T47D (cell line): ENCODE data around the gene EPB41L4B.

Experiments used
- DNase-seq, 2 experiments: peaks; one replicate each; pipeline versions ENCODE4 v3.0.0 to v3.0.0-alpha.2; 2011 to 2012; ENCODE audit warnings: low read depth in 1 of 2, low spot score in 1 of 2
- JUND ChIP-seq: IDR thresholded peaks from 2 replicates; pipeline ENCODE4 v1.6.1; 2012; ENCODE audit warnings: low read depth
- in situ Hi-C: cut with HindIII; loops from 2 replicates; pipeline ENCODE4 v1.10.0; 2016; ENCODE audit warnings: low sequenced_read_pairs, low pct_unique_long_range_greater_than_20kb

The EPB41L4B gene

DNA sequence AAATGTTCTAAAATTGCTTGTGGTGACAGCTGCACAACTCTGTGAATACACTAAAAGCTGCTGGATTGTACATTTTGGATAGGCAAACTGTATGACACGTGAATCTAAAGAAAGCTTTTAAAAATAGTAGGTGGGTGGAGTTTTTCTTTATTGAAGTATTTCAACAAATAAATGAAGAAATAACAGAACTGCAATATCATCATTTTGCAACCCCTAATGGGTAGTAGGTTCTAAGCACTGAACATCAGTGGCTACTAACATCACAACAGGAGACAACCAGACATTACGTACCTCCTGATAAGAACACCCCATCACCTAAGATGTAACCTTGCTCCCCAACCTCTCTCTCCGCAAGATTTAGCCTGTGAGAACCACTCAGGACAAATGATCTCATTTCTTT is 38.6 kb downstream of the EPB41L4B start:
- in situ Hi-C loops: no loop called here
- no peak for DNase-seq
- TF ChIP-seq JUND: no peak

DNA sequence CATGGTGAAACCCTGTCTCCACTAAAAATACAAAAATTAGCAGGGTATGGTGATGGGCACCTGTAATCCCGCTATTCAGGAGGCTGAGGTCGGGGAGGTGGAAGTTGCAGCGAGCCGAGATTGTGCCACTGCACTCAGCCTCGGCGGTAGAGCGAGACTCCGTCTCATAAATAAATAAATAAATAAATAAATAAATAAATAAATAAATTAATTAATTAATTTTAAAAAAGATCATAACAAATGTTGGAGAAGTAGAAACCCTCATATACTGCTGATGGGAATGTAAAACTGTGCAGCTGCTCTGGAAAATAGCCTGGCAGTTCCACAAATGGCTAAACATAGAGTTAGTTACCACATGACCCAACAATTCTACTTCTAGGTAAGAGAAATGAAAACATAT is 39.3 kb downstream of the EPB41L4B start:
- TF ChIP-seq JUND: no peak
- DNase-seq: no peak

DNA sequence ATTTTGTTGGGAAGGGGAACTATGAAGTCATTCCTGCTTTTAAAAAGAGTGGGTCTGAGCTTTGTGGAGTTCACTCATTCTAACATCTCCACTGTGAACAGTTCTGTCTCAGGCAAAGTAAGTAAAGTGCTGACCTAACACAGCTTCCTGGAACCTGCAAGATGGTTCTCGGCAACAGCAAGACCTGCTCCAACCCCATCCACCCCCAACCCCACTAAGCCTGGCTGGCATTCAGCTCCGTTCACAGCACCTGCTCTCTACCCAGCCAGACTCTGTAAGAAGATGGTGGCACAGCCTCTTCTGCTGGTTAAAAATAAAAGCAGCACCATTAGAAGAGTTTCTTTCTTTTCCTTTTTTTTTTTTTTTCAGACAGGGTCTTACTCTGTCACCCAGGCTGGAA is 42.0 kb downstream of the EPB41L4B start:
- TF ChIP-seq JUND: no peak
- in situ Hi-C loops: no loop called here
- no peak for DNase-seq

More for the DNA sequence above, 39.3 kb downstream of the EPB41L4B start:
- in situ Hi-C loops: no loop called here

DNA sequence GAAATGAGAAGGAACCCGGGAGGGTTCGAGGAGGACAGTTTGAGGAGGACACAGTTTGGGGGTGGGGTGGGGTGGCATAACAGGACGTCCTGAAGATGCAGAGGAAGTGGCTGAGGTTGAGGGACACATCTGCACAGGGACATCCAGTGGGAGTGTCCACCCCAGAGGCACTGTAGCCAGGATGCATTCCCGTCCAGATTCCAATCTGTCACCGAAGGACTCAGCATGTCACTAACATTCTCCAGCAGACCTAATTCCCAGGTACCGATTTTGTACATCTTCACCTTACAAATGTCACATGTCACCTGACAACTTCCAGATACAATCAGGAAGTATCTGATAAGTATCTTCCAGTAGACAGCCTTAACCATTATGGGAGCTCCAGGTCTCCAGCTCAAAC is 42.6 kb downstream of the EPB41L4B start:
- in situ Hi-C loops: no loop called here
- no peak for DNase-seq
- TF ChIP-seq JUND: no peak

DNA sequence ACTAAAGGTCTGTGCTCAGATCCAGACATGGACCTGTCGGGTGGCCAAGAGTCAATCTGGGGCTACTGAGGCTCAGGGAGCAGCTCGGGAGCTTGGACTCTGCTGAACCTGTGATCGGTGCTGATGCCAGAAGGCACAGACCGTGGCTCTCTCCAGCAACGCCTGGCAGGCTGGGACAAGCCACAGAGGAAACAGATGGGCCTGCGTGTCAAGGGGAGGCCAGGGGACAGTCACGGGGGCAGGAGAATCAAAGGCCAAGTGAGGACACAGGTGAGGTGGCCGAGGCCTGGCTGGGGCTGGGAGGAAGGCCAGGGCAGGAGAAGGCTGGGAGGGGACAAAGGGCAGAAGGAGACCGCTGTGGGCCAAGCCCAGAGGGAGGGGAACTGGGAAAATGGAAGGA is 43.4 kb downstream of the EPB41L4B start:
- no peak for DNase-seq
- in situ Hi-C loops: no loop called here
- no peak for TF ChIP-seq JUND

DNA sequence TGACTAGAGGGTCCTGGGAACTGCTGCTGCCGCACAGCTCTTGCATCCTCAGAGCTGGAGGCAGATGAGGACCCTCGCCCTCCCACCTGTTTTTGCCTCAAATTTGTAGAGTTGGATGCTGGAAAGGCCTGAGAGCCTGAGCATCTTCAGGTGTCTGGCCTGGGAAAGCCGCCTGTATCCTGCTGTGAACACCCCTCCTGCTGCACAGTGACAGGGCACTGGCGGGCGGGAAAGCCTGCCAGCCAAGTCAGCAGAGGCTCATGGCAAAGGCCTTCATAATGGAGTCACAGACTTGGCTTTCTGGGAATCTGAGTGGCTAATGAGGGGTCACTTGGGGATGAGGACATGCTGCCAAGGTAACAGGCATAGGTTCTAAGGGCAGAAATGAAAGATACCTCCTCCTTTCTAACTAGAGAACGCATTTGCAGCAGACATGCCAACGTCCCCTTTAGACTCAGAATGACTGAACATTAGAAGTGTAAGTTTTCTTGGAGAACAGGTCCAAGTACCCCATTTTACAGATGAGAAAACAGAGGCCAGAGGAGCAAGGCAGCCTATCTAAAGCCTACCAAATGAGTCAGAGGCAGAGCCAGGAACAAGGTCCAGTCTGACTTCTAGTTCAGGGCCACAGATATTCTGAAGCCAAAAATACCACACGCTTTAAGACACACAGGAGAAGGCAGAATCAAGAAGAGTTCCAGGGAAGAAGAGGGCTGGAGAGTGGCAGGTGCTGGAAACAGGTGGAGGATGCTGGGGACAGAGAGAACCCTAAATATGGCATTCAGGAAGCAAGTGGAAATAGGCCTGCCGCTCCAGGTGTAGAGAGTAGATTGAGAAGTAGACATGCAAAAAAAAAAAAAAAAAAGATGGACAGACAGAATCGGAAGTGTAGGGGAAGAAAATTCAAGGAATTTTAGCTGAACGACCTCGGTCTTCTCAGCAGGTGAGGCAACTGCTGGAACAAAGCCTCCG is 44.1 kb downstream of the EPB41L4B start:
- no peak for DNase-seq
- in situ Hi-C loops: no loop called here
- no peak for TF ChIP-seq JUND

DNA sequence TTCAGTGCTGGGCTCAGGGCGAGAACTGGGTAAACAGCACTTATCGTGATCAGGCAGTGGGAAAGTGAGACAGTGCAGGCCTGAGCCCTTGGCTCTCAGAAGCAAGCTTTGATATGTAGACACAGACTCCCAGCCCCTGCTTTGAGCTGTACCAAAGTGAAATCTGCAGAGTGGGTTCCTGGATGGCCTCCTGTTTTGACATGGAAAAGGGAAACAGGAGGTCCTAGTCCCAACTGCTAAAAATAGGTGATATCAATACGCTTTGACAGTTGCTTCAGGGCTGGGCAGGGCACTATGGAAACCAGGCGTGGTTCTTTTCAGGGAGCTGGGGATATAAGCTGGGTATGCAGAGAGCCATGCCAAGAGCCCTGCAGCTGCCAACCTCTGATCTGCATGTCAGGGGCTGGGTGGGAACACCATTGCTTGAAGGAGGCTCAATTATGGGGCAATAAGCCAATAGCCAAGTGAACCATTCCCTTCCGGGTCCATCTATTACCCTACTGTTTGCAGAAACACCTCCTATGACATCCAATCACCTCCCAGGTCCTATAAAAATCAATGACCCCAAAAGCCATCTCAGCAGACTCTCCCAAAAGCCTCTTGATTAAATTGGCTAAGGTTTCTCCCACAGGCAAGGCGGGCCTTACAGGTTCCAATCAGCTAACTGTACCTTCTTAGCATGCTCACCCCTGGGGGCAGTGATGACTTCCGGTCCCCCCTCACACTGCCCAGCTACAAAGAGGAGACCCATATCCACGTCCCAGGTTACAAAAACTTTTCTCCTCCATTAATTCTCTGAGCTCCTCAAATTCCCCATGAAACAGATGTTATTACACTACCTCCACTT is 45.8 kb downstream of the EPB41L4B start:
- in situ Hi-C loops: no loop called here
- TF ChIP-seq JUND: no peak

DNA sequence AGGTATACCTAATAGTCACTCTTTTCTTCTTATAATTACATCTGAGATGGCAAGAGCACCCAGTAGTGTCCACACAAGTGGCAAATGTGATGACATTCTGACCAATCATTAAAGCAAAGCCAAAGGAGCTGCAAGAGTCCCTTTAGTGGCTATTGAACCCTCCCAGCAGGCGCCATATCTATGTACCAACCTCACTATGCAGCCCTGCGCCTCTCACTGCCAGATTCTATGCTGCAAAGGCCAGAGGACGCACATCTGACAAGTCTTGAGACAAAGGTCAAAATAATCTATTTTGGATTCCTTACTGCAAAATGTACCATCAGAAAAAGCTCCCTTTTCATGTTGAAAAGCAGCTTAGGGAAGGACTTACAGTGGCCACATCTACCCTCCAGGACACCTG is 47.0 kb downstream of the EPB41L4B start:
- no peak for DNase-seq
- in situ Hi-C loops: no loop called here
- no peak for TF ChIP-seq JUND

More for the DNA sequence above, 45.8 kb downstream of the EPB41L4B start:
- no peak for DNase-seq

DNA sequence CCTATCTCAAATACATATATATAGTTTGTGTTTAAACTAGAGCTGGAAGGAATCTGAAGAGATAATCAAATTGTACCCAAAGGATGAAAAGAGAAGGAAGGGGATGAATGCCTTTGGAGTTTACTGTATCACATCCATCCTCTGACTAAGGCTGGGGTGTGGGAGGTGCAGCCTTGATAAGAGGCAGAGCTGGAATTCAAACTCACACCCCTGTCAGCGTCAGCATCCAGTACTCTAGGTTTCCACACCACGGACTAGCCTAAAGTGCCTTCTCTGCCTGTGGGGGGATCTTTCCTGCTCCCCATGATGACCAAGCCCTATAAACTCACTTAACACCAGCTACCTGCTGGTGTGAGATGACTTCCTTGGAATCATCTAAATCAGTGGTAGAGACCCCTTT is 48.1 kb downstream of the EPB41L4B start:
- in situ Hi-C loops: no loop called here
- no peak for DNase-seq
- no peak for TF ChIP-seq JUND

DNA sequence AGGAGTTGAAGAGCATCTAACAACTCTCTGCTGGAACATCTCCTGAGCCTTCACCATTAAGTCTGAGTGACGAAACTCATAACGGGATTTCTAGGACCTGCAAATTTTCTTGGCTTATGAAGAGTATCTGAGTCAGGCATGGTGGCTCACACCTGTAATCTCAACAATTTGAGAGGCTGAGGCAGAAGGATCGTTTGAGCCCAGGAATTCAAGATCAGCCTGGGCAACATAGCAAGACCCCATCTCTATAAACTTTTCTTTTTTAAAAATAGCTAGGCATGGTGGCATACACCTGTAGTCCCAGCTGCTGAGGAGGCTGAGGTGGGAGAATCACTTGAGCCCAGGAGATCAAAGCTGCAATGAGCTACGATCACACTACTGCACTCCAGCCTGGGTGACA is 48.8 kb downstream of the EPB41L4B start:
- in situ Hi-C loops: no loop called here
- no peak for TF ChIP-seq JUND
- no peak for DNase-seq

DNA sequence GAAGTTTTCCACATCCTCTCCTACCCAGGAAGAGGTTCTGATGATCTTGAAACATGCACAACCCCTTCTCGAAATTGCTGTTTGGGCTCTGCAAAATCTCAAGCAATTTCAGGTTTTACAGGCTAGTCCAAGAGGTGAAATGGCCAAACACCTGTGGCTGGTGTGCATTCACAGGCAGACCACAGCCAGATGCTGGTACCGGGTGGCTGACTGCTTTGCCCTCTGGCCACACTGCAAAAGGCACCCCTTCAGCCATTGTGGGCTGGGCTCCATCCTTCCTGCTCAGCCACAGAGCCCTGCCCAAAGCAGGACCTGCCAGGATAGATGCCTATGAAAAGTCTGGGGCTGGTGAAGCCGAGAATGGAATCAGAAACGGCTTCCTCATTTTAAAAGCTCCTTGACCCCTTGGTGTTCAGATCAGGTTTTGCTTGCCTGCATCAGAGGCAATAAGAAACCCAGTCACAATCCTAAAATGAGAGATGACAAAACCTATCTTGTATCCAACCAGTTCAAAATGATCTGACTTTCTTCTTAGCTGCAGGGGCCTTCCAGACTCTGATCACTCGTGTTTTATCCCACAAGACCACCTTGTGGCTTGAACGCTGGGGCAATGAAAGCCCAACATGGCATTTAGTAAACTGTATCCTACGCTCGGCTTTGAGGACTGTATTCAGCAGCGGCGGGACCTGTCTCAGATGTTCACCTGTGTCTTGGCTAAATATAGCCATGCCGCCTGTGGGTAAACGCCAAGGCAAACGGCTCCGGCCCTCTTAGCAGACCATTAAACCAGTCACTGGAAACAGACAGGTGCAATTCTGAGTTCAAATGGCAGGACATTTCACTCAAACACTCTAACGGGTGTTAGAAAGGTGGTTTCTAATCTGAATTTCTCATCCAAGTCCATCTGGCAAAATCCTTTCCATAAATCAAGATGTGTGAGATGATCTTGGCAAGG is 49.6 kb downstream of the EPB41L4B start:
- in situ Hi-C loops: no loop called here
- no peak for TF ChIP-seq JUND
- no peak for DNase-seq

DNA sequence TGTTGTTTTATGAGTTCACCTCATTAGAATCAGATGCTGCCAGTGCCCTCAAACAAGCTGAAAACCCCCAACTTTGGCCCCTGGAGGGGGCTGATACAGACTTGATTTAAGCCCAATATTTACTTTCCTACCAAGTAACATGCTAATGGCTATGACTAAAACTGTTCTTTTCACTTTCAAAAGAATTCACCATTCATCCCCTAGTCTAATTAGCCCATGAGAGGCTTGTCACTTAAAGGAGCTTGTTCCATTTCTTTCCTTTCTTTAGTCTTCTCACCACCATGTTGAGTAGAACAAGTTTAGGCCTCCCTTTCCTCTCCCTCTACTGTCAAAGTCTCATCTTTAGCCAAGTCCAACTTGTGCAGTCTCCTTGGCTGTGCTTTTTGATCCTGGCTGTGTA is 50.4 kb downstream of the EPB41L4B start:
- in situ Hi-C loops: no loop called here
- TF ChIP-seq JUND: no peak
- DNase-seq: no peak
